Stimulated activated CD4-positive, alpha-beta T cell treated with anti-CD3 and anti-CD28 coated beads, Interleukin-1b, Interleukin-23, amount 100 ng/mL, for 24 hours (primary cell): ENCODE results near the gene BPI.
"Not testable (repeated sequence)": the region's sequence is repeated elsewhere in the genome, so short reads cannot be mapped to it uniquely, and the experiment has no call there.

ENCODE experiments used
- DNase-seq, 4 experiments: peaks; one replicate each; pipeline ENCODE4 v3.0.0-alpha.2; 2020; ENCODE audit warnings: low read depth in 4 of 4, low spot score in 1 of 4

Gene BPI

DNA sequence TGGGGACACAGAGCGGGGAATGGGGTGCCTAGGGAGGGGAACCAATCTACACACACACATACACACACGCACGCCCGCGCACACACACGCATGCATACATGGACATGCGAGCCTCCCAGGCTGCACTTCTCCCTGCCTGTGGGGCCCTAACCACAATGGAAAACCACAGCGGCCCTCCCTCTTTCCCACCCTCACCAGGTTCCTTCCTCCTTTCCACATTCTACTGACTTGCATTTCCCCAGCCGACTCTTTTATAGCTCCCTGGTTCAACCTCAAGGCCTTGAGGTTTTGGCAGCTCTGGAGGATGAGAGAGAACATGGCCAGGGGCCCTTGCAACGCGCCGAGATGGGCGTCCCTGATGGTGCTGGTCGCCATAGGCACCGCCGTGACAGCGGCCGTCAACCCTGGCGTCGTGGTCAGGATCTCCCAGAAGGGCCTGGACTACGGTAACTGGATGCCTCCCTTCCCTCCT, at the start of gene BPI:
TSS of gene BPI (plus strand) at position 249 of the 472 bp plus-strand sequence. CDS start at position 317, 68 bp downstream.
- no peak for DNase-seq

GRCh38 chr20:38254621-38255020, 49.3 kb upstream of the BPI start:
- not testable (repeated sequence) for DNase-seq

GRCh38 chr20:38255393-38255792, 48.6 kb upstream of the BPI start:
- DNase-seq = no peak

- DNase-seq = no peak
Observed at GRCh38 chr20:38256021-38256420, 47.9 kb upstream of the BPI start.

DNA sequence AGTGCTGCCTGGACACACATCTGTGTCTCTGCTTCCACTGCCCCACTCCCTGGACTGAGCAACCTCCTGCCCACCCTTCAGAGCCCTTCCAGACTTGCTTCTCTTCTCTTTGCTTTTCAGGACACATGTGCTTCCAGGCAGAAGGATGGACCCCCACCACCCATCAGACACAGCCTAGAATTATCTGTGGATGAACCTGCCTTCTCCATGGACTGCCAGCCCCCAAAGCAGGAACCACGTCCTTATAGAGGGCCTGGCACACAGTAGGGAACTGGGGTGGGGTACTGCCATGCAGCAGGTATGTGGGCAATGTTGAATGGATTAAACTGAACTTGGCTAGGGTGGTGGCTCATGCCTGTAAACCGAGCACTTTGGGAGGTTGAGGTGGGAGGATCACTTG, 47.0 kb upstream of the BPI start:
- no peak for DNase-seq

GRCh38 chr20:38258545-38259215, 45.3 kb upstream of the BPI start:
- no peak for DNase-seq

GRCh38 chr20:38260025-38260377, 44.0 kb upstream of the BPI start:
- DNase-seq = no peak

DNA sequence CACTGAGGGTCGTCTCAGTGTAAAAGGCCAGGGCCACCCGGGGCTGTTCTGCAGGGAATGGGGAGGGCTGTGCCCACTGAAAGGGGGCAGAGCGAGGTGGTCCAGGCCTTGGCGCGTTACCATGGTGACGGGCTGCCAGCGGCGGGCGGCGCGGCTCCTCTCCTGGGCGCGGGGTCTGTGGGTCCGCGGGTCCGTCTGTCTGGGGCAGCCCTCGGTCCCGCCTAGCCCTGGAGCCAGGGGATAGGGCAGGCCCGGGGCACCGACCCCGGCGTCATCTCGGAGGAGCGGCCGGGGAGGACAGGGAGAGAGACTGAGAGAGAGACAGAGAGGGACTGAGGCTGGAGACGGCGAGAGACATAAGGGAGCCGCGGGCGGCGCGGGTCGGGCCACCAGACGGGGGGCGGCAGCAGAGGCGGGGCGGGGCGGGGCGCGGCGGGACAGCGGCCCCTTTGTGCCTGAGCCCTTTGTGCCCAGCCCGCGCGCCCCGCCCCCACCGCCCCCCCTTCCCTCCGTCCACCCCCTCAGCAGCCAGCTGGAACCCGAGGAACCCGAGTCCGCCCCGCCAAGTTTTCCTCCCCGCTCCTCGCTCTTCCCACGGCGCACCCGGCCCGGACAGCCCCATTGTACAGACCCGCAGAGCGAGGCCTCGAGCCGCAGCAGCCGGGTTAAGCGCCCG, 43.4 kb upstream of the BPI start, which contains the start of gene KIAA1755:
TSS of gene KIAA1755 (minus strand) at position 358 of the 676 bp plus-strand sequence. CDS start at position 123, 235 bp downstream.
- no peak for DNase-seq

DNA sequence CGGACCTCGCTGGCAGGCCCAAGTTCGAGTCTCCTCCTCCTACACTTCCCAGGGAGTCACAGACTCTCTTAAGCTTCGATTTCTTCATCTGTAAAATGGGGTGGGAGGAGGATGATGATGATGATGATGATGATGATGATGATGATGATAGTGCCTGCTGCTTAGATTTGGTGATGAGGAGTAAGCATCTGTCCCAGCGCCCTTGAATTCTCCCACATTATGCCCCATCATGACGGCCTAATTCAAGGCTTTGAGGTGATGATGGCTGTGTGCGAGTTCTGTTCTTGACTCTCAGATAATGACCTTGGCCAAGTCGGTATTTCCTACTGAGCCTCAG, 42.9 kb upstream of the BPI start:
- no peak for DNase-seq

DNA sequence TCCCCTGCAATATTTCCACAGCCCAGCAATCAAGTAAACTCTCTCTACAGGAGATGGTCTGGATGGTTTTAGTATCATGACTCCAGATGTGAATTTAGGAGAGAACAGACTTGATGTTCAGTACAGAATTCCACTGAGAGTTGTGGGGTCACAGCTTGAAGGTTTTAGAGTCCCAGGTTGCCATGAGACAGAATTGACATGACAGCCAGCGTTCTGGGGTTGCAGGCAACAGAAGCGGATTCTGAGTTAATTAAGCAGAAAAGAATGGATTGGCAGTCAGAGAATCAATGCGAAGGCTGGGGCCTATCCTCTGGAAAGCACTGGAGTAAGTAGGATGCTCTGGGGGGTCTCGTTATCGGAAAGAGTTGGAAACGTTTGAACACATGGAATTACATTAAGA, 41.0 kb upstream of the BPI start:
- DNase-seq = no peak

- DNase-seq = no peak
Observed at GRCh38 chr20:38266426-38266825, 37.5 kb upstream of the BPI start.

GRCh38 chr20:38267296-38267695, 36.7 kb upstream of the BPI start:
- DNase-seq = no peak

- no peak for DNase-seq
Observed at GRCh38 chr20:38267901-38268514, 35.9 kb upstream of the BPI start.

DNA sequence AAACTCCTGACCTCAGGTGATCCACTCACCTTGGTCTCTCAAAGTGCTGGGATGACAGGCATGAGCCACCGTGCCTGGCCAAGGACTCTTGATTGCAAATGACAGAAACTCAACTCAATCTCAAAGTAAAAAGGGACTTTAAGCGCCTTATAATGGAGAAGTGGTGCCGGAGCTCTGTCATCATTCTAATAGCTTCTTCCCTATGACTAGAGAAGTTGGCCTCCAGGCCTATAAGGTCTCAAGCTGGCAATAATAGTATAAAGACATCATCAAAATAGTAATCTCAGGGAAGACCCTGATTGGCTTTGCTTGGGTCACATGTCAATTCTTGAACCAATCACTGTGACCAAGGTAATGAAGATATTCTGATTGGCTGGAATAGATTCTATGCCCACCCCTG, 34.9 kb upstream of the BPI start:
- no peak for DNase-seq

DNA sequence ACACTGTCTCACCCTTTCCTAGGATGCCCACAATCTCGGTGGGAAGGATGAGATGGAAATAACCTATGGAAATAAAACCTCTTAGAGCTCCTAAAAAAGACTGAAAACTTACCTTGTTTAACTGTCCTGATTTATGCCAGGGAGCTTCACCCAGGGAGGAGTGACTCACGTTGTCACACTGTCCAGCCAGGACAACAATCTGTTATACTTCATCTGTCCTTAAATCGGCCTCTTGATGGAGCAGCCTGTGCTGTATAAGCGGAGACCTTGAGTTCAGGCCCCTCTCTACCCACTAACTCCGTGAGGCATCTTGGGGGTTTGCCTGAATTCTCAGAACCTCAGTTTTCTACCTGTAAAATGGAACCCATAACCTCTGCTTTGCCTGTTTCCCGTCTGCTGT, 34.2 kb upstream of the BPI start:
- DNase-seq = no peak

- DNase-seq = no peak
Observed at GRCh38 chr20:38270869-38271605, 32.9 kb upstream of the BPI start.

- no peak for DNase-seq
Observed at GRCh38 chr20:38271608-38272120, 32.3 kb upstream of the BPI start.

GRCh38 chr20:38272398-38272797, 31.6 kb upstream of the BPI start:
- no peak for DNase-seq

GRCh38 chr20:38272961-38273360, 31.0 kb upstream of the BPI start:
- DNase-seq = no peak

DNA sequence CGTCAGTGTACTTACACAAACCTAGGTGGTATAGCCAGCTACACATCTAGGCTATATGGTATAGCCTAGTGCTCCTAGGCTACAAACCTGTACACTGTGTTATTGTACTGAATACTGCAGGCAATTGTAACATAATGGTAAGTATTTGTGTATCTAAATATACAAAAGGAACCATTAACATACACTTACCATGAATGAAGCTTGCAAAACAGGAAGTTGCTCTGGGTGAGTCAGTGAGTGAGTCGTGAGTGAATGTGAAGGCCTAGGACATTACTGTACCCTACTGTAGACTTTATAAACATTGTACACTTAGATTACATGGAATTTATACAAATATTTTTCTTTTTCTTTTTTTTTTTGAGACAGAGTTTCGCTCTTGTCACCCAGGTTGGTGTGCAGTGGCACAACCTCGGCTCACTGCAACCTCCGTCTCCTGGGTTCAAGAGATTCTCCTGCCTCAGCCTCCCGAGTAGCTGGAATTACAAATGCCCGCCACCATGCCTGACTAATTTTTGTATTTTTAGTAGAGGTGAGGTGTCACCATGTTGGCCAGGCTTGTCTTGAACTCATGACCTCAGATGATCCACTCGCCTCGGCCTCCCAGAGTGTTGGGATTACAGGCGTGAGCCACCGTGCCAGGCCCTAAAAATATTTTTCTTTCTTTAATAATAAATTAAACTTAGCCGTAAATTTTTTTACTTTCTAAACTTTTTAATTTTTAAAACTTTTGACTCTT, 28.0 kb upstream of the BPI start:
- DNase-seq = no peak

DNA sequence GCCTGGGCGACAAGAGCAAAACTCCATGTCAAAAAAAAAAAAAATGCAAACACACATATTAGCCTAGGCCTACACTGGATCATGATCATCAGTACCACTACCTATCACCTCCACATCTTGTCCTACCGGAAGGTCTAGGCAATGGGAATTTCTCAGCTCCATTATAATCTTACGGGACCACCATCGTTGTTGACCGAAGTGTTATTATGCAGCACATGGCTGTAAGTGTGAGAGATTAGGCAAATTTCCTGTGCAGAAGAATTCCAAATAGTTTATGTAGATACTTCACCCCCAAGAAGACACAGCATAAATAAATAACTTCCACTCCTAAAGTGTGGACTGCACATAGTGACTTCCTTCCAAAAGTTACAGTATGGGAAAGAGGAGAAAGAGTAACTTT, 26.7 kb upstream of the BPI start:
- DNase-seq = no peak
